Hematopoietic multipotent progenitor cell treated with erythropoietin and hydrocortisone succinate and interleukin-3 and kit ligand, for 6 days (in vitro differentiated cells): Measurements from ENCODE around the gene LDLRAD4.

Experiments
- DNase-seq: peaks from one replicate; pipeline ENCODE4 v3.0.0-alpha.2; 2015

Gene LDLRAD4

DNA sequence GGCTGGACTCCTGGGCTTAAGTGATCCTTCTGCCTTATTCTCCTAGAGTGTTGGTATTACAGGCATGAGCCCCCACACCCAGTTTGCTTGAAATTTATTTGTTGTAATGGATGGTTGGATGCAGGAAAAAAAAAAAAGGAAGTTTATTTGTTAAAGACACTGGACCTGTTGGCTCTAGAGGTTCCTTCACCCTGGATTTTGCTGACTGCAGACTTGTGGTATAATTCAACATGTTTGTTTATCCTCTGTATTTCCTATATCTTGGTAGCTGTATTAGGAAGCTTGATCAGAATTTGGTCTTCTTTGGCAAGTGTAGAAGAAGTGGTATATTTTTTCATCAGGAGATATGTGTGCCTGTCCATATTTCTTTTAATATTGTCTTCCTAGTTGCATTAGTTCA lies 138.7 kb downstream of the LDLRAD4 start:
- no peak for DNase-seq

- no peak for DNase-seq
Observed at GRCh38 chr18:13359210-13359609, 140.7 kb downstream of the LDLRAD4 start.

- DNase-seq, result no peak
Observed at GRCh38 chr18:13361431-13361830, 142.9 kb downstream of the LDLRAD4 start.

DNA sequence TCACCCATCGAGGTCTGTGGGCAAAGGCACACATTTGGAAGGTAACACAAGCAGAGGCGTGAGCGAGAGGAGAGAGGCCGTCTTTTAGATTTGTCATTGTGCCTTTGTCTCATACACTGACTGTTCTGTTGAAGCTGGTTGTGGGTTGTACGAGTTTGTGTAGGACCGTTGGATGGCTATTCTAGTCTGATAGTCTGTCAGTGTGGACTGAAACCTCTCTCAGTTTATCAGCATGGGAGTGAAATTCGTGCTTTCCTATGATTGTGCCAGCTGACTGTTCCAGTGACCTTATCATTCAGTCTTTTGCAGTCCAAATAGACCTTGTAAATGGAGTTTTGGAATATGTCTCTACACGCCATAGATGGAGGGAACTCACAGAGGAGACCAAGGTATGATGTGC lies 143.5 kb downstream of the LDLRAD4 start:
- DNase-seq, result no peak

DNA sequence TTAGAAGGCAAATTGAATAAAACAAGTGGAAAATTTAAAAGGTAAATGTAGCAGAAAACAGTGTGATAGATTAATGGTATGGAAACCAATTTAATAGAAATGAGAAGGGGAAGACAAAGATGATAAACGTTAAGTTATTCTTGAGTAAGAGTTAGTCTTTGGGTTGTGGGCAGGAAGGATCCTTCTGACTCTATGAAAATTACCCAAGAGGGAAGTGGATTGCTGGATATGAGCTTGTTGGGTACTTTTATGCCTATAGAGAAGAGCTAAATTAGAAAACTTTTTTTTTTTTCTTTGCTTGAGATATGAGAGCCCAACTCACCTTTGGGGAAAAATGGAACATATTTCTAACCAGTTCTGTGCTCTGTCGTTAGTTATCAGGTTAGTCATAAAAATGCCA lies 144.0 kb downstream of the LDLRAD4 start:
- no peak for DNase-seq

GRCh38 chr18:13363359-13363758 lies 144.8 kb downstream of the LDLRAD4 start:
- DNase-seq, result no peak

DNA sequence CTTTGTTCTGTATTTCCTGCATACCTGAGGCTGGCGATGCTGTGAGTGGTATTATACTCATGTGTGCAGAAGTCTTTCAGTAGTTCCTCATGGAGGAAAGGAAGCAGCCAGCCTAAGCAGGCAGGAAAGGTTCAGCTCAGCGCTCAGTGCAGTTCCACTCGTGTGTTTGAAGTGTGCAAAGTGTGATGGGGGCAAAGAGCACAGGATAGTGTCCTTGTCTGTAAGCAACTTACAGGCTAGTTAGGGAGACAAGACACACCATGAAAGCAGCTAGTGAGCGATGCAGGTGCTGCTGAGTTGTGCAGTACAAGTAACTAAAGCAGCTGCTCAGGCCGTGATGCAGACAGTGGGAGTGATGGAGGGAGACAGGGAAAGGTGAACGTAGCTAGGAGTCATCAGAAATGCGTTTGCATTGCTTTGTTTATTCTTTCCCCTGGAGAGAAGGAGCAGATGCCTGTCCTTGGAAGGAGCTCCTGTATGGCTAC lies 146.2 kb downstream of the LDLRAD4 start:
- DNase-seq, result no peak

GRCh38 chr18:13366131-13366530 lies 147.6 kb downstream of the LDLRAD4 start:
- DNase-seq, result no peak

- DNase-seq, result no peak
Observed at GRCh38 chr18:13366541-13366940, 148.0 kb downstream of the LDLRAD4 start.

GRCh38 chr18:13366962-13367892 lies 148.7 kb downstream of the LDLRAD4 start:
- no peak for DNase-seq

DNA sequence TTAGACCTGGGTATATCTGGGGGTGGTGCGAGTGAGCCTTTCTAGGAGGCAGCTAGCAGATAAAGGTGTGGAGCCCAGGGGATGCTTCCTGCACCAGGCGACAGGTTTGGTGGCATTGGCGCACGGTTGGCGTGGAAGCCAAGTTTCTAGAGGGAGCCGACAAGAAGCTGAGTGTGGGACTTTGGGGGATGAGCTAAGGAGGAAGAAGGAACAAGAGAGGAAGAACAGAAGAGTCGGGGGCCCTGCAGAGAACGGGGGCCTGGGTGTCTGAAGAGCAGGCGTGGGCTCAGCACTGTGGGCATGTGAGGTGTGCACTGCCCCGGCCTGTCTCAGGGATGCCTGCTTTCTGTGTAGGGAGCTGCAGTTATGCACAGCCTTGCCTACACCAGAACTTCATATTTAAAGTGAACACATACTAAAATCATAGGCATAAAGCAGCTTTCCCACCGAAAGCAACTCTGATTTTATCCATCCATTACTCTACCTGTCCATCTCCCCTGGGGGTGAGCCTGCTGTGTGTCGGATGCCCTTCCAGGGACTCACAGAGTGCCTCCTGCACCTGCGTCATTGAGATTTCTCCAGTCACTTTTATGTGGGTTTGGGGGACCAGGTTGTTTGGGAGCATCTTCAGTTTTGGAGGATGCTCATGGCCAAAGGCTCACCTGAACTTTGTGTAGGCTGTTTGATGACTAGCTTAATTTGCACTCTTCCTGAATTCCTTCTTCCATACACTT lies 149.7 kb downstream of the LDLRAD4 start:
- no peak for DNase-seq

DNA sequence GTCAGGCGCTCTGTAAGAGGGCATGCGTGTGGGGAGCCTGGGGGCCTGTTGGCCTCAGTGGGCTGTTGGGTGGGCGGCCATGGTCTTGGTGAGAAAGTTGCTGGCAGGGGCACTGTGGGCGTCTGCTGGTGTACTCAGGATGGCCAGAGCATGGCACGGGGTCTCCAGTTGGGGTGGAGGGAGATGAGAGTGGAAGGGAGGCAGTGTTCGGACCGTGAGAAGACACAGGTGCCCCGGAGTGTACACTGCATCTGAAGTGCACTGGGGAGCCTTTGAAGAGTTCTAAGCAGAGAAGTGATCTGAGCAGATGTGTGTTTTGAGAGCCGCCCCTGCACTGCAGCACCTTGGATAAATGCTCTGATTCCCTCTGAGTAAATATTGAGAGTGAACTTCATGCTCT lies 150.8 kb downstream of the LDLRAD4 start:
- DNase-seq, result no peak

DNA sequence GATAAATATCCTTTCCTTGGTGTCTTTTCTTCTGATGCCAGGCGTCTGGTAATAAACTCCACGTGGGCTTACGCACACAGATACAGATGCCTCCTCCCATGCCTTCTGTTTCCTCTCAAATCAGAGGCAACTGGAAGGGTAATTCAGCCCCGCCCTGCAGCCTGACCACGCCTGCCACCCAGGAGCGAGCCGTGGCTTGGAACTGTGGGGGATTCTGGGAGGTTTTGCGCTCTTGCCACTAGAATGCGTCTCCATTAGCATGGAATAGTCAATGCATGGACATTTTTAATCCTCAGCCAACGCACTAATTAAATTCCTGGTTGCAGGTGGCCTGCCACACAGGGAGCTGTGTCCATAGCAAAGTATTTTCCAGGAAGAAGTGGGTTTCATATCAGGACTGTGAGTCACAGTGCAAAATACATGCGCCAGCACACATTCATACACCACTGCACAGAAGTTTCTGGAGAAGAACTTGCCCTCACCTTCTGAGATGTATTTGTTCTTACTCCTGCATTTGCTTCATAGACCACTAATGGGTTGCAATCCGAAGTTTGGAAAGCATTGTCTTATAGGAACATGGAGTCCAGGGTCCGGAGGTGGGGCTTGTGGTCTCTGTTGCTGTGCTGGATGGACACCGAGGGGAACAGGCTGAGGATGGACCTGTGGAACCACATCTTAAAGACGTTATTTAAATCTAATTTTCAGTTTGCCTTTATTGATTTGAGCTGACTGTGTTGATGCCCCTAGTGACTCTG lies 151.4 kb downstream of the LDLRAD4 start:
- peak; percentile 77 for DNase-seq

DNA sequence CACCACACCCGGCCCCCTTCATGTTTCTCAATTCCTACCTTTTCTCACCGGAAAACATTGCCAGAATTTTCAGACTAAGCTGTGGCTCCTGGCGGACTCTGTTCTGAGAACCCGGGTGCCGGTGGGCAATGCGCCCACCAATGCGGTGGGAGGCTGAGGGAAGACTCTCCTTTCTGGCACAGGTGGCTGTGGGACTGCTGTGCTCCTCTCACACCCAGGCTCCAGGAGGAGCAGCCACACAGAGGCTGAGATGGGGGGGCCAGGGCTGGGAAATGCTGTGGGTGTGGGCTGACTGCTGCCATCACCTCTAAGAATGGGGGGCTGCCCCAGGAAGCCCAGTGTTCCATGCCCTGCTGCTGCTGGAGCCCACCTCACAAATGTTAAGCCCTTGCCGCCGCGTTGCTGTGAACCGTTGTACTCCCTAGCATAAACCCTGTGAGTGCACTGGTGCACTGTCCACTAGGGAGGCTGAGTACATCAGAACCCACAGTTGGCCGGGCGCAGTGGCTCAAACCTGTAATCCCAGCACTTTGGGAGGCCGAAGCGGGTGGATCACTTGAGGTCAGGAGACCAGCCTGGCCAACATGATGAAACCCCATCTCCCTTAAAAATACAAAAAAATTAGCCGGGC lies 152.6 kb downstream of the LDLRAD4 start:
- no peak for DNase-seq

GRCh38 chr18:13371689-13372418 lies 153.3 kb downstream of the LDLRAD4 start:
- no peak for DNase-seq

GRCh38 chr18:13372531-13372951 lies 154.0 kb downstream of the LDLRAD4 start:
- DNase-seq, result no peak

GRCh38 chr18:13374096-13374467 lies 155.5 kb downstream of the LDLRAD4 start:
- no peak for DNase-seq

DNA sequence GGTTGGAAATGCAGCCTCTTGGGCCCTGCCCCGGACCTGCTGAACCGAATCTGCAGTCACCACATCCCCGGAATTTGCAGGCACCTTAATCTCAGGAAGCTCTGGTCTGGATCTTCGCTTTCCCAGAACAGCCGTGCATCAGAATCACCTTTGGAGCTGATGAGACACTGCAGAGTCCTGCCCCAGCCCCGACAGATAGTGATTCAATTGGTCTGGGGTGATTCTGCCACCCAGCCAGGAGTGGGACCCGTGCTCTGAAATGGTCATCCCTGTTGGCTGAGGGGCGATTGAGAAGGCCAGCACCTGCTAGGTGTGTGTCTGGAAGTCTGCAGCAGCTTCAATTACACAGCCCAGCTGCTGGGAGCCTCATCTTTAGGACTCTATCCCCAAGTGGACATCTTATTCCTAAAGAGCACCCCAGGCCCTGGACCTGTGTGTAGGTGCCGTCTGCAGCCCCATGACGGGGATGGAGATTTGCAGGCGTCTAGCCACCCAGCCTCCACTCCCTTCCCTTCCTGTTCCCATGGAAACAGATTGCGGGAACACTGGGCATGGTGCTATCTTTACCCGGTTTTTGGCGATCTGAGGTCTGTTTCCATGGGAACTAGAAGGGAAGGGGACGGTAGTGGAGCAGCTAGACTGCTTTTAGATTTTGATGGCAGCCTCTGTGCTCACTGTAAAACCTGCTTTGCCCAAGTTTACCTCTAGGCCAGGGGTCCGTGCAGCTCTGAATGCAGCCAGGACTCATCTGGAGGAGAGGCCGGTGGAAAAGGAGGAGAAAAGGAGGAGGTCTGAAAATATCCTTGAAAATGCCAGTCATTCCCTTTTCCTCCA lies 156.1 kb downstream of the LDLRAD4 start:
- no peak for DNase-seq

GRCh38 chr18:13375302-13376255 lies 157.0 kb downstream of the LDLRAD4 start:
- peak; percentile 33 for DNase-seq

DNA sequence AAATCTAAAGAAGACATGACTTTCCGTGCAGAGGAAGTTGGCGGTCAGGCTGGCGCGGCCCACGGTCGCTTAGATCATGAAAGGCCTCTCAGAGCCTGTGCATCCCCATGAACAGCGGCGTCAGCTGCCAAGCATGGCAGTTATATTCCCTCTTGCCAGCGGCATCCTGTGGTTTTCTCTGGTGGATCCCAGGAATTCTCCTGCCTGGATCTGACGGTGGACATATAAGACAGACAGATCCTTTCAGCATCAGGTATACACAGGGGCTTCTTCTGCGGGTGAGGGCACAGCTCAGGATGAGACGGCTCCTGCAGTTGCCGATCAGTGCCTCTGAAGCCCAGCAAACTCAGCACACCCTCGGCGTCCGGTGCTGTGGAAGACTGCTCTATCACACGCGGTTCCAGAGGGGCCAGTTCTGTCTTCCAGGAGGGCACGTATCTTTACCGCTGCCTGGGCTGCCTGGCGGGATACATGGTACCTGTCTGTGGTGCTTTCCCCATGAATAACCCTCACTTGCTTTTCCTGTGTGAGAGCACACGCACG lies 157.8 kb downstream of the LDLRAD4 start:
- DNase-seq, result no peak
